ENCODE data around the gene IL1RL2. TPM values are rescaled to one million over a fixed set of nuclear protein-coding genes. Genes with fewer than 3 reads are reported as not detected.

IL1RL2 gene
- total and polyA plus RNA-seq, 2 donors (not counting 1 experiment from before 2014, with no cell fraction given), result 0.28 to 2.6 TPM

GRCh38 chr2:102158011-102158755 is 28.6 kb upstream of the IL1RL2 start:
- peaks cover 4% of the 10 kb centered on the region for H3K4me1 ChIP-seq (ENCODE audit: control insufficient read depth, extremely low read depth, insufficient read depth, low read length)
- no peaks in the 10 kb centered on the region for H3K27me3 ChIP-seq (ENCODE audit: control insufficient read depth, insufficient read depth, low read length)
- no peak overlapping the region for H3K4me3 ChIP-seq (replicated peaks in 1 of 4; ENCODE audit: control extremely low read depth in 1 of 4, insufficient read depth in 1 of 4, low read depth in 3 of 4, low read length in 4 of 4)
- H3K79me2 ChIP-seq (ENCODE audit: control insufficient read depth, insufficient read depth, low read length), result no peaks in the 10 kb centered on the region
- no peaks in the 10 kb centered on the region for H3K9me3 ChIP-seq (ENCODE audit: control insufficient read depth, insufficient read depth, low read depth, low read length)
- H4K20me1 ChIP-seq (ENCODE audit: control insufficient read depth, extremely low read depth, insufficient read depth, low read length), result no peaks in the 10 kb centered on the region
- H3K4me2 ChIP-seq (ENCODE audit: extremely low read depth, insufficient read depth, low read length), result no peak overlapping the region
- H2AFZ ChIP-seq (ENCODE audit: low read length), result no peak overlapping the region
- peaks cover 19% of the 10 kb centered on the region for H3K36me3 ChIP-seq (ENCODE audit: control insufficient read depth, insufficient read depth, low read length)
- TF ChIP-seq CTCF (conservative IDR thresholded peaks at IDR 0.05 in 1 of 2, IDR thresholded peaks at IDR 0.05 in 1 of 2; ENCODE audit: low read depth in 1 of 2, low read length in 2 of 2) (no peak), EZH2 (IDR thresholded peaks at IDR 0.05; ENCODE audit: low read length, missing control alignments) (no peak)
- no peak overlapping the region for H3K9ac ChIP-seq (ENCODE audit: insufficient read depth, low read length)
- DNase-seq (ENCODE audit: low read depth in 2 of 2), result no peak
- no peak overlapping the region for H3K27ac ChIP-seq (ENCODE audit: insufficient read depth, low read length)

- no peaks in the 10 kb centered on the region for H3K27me3 ChIP-seq (ENCODE audit: control insufficient read depth, insufficient read depth, low read length)
- no peak overlapping the region for H3K27ac ChIP-seq (ENCODE audit: insufficient read depth, low read length)
- H3K4me2 ChIP-seq (ENCODE audit: extremely low read depth, insufficient read depth, low read length), result no peak overlapping the region
- no peaks in the 10 kb centered on the region for H3K79me2 ChIP-seq (ENCODE audit: control insufficient read depth, insufficient read depth, low read length)
- peaks cover 4% of the 10 kb centered on the region for H3K4me1 ChIP-seq (ENCODE audit: control insufficient read depth, extremely low read depth, insufficient read depth, low read length)
- no peaks in the 10 kb centered on the region for H3K9me3 ChIP-seq (ENCODE audit: control insufficient read depth, insufficient read depth, low read depth, low read length)
- peaks cover 18% of the 10 kb centered on the region for H3K36me3 ChIP-seq (ENCODE audit: control insufficient read depth, insufficient read depth, low read length)
- H2AFZ ChIP-seq (ENCODE audit: low read length), result no peak overlapping the region
- H3K9ac ChIP-seq (ENCODE audit: insufficient read depth, low read length), result no peak overlapping the region
- TF ChIP-seq CTCF (conservative IDR thresholded peaks at IDR 0.05 in 1 of 2, IDR thresholded peaks at IDR 0.05 in 1 of 2; ENCODE audit: low read depth in 1 of 2, low read length in 2 of 2) (no peak), EZH2 (IDR thresholded peaks at IDR 0.05; ENCODE audit: low read length, missing control alignments) (no peak)
- DNase-seq (ENCODE audit: low read depth in 2 of 2), result peak in 1 of 2 donors; percentile 13
- H3K4me3 ChIP-seq (replicated peaks in 1 of 4; ENCODE audit: control extremely low read depth in 1 of 4, insufficient read depth in 1 of 4, low read depth in 3 of 4, low read length in 4 of 4), result no peak overlapping the region
- H4K20me1 ChIP-seq (ENCODE audit: control insufficient read depth, extremely low read depth, insufficient read depth, low read length), result no peaks in the 10 kb centered on the region
Observed at GRCh38 chr2:102159295-102159694, 27.5 kb upstream of the IL1RL2 start.

GRCh38 chr2:102166189-102166845 is 20.5 kb upstream of the IL1RL2 start:
- H3K27me3 ChIP-seq (ENCODE audit: control insufficient read depth, insufficient read depth, low read length), result no peaks in the 10 kb centered on the region
- H3K36me3 ChIP-seq (ENCODE audit: control insufficient read depth, insufficient read depth, low read length), result peaks cover 3% of the 10 kb centered on the region
- peak; percentile 76 to 78 for DNase-seq (ENCODE audit: low read depth in 2 of 2)
- no peaks in the 10 kb centered on the region for H3K9me3 ChIP-seq (ENCODE audit: control insufficient read depth, insufficient read depth, low read depth, low read length)
- H4K20me1 ChIP-seq (ENCODE audit: control insufficient read depth, extremely low read depth, insufficient read depth, low read length), result no peaks in the 10 kb centered on the region
- H2AFZ ChIP-seq (ENCODE audit: low read length), result no peak overlapping the region
- H3K4me2 ChIP-seq (ENCODE audit: extremely low read depth, insufficient read depth, low read length), result no peak overlapping the region
- no peaks in the 10 kb centered on the region for H3K79me2 ChIP-seq (ENCODE audit: control insufficient read depth, insufficient read depth, low read length)
- TF ChIP-seq EZH2 (IDR thresholded peaks at IDR 0.05; ENCODE audit: low read length, missing control alignments) (no peak), CTCF (conservative IDR thresholded peaks at IDR 0.05 in 1 of 2, IDR thresholded peaks at IDR 0.05 in 1 of 2; ENCODE audit: low read depth in 1 of 2, low read length in 2 of 2) (peak; percentile 54 to 57)
- peaks cover 3% of the 10 kb centered on the region for H3K4me1 ChIP-seq (ENCODE audit: control insufficient read depth, extremely low read depth, insufficient read depth, low read length)
- no peak overlapping the region for H3K9ac ChIP-seq (ENCODE audit: insufficient read depth, low read length)
- H3K4me3 ChIP-seq (replicated peaks in 1 of 4; ENCODE audit: control extremely low read depth in 1 of 4, insufficient read depth in 1 of 4, low read depth in 3 of 4, low read length in 4 of 4), result no peak overlapping the region
- H3K27ac ChIP-seq (ENCODE audit: insufficient read depth, low read length), result no peak overlapping the region

Measured in fibroblast of lung (primary cell).